HG02885 (cell line): ENCODE results near the gene CEP68.
"Not testable (repeated sequence)": the region's sequence is repeated elsewhere in the genome, so short reads cannot be mapped to it uniquely, and the experiment has no call there.

Experiments
- ATAC-seq: cut with Tn5 transposase; IDR thresholded peaks from one replicate; pipeline ENCODE4 v1.9.1; 2021; ENCODE audit warnings: mild to moderate bottlenecking; ENCODE audit not compliant: unreplicated experiment, poor library complexity

CEP68 gene

DNA sequence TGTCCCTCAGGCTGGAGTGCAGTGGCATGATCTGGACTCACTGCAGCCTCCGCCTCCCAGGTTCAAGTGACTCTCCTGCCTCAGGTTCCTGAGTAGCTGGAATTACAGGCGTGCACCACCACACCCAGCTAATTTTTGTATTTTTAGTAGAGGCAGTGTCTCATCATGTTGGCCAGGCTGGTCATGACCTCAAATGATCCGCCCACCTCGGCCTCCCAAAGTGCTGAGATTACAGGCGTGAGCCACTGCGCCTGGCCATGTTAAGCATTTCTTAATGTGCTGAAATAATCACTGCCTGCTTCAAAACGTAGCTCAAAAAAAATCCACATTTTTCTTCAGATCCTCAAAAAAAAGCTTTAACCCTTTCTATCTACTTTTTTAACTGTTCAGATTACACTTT, 69.2 kb downstream of the CEP68 start:
- not testable (repeated sequence) for ATAC-seq

DNA sequence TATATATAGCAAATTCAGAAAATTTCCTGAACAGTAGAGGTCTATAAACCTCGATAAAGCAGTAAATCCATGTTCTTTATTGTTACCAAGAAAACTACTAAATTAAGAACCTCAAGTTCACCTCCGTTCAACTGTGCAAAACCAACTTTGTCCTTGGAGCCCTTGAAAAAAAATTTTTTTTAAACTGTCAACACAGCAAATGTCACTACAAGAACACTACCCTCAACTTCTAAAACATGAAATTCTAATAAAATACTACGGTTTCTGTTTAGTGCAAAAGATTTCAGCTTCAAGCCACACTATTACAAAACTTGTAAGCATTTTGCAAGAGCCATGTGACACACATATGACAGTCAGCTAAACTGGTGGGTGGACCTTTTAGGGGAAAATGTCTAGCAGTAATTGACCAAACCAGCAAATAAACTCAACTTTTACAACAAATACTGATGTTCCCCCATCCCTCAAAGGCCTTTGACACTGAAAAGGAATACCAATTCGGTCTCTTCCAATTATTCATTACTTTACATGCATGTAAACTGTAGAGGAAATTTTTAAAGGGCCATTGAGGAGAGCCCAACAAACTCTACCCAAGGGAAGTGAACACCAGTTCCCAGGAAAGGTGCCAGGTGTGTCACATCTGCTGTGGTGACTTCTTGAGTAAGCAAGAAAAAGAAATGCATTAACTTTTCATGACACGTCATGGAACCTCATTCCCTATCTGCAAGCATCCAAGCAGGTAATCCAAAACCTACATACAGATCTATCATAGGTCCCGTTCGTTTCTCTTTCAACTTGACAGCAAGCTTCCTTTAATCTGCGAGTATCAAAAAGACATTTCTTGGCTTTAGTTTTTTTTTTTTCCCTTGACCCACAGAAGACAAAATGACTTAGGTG, 72.3 kb downstream of the CEP68 start:
- ATAC-seq = no peak

DNA sequence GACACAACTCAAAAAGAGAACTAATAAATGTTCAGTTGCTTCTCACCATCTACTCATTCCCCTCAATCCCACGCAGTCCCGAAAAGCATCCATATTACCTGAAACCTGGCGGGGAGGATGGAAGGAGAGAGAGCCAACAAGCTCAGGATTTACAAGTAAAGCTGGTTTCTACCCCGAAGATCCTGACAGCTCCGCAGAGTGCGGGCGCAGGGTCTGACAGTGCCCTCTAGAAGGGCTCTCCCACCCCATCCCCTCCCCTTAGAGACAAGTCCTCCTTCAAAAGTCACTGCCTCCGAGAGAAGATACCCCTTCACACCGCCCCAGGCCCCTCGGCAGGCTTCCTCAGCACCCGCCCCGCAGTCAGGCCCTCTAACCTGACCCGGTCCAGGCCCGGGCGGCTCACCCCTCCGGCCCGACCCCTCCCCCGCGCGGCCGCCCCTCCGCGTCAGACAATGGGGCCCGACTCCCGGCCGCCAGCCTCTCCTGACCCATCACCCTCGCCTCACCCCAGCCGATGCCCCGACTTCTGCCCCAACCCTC, 73.1 kb downstream of the CEP68 start:
- no peak for ATAC-seq

DNA sequence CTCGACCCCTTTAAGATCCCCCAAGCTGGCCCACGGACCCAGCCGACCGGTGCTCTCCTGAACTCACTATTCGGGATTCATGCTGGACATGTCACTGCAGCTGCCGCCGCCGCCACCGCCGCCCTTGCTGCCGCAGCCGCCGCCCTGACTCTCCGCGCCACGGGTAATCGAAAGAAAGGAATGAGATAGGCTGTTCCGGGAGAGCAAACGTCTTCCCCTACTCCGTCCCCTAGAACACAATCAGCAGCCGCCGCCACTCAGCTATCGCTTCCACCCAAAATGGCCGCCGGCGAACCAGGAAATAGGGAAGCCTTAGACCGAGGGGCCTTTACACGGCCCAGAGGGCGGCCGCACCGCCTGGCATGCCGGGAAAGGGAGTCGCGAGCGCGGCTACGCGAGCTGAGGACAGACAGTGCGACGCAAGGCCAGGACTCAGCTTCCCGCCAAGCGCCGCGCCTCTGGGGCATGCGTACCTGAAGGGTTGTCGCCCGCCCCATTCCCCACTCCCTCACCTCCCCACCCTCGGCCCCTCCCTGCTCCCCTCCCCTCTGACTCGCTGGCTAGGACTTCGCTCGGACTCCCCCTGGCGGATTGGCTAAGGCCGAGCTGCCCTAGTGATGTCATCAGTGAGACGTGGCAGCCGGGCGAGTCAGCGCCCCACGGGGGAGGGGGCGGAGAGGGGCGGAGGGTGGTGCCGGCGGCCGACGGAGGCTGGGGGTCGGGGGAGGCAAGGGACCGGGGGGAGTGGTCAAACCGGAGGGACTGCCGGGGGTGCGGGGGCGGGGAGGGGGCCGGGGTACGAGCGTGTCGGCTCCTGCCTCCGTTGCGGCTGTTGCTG, 73.8 kb downstream of the CEP68 start, which contains the start of gene RAB1A:
Gene RAB1A, minus strand, starts transcription at position 281 of the 838 bp plus-strand sequence. Its CDS starts 191 bp downstream, at position 90.
- ATAC-seq = peak; percentile 96

DNA sequence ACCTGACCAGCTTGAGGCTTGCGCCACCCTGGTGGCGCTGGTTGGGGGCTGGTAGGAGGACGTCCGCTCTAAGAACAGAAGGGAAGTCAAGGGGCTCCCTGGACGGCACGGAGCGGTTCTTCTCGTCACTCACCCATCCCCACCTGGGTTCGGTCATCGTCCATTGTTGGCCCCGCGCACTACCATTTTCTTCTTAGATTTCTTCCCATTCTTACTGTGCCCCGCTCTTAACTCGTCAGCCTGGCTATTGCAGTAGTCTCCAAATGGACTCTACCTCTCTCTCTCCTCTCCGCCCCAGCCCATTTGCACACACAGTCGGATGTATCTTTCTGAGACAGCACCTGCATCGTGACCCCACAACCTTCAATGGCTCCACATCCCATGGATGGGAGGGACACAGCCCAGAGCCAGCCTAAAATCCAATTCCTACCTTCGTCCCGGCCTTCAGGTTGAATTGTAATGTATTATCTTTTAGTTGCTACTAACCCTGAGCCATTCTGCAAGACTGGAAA, 74.5 kb downstream of the CEP68 start:
- peak; percentile 34 for ATAC-seq

DNA sequence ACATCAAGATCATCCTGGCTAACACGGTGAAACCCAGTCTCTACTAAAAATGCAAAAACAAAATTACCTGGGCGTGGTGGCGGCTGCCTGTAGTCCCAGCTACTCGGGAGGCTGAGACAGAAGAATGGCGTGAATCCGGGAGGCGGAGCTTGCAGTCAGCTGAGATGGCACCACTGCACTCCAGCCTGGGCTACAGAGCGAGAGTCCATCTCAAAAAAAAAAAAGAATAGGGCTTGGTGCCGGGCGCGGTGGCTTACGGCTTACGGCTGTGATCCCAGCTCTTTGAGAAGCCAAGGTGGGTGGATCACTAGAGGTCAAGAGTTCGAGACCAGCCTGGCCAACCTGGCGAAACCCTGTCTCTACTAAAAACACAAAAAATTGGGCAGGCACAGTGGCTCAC, 76.7 kb downstream of the CEP68 start:
- not testable (repeated sequence) for ATAC-seq

DNA sequence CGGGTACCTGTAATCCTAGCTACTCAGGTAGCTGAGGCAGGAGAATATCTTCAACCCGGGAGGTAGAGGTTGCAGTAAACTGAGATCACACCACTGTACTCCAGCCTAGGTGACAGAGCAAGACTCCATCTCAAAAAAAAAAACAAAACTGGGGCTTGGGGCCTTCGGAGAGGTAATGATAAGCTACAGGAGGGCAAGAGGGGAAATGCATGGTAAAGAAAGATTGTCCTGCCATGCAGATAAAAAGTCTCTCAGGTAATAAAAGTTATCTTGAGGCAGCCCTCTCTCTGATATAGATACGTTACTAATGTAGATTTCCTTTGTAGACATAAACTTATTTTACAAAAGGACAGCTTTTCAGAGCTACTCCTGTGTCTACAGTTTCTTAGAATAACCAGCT, 77.4 kb downstream of the CEP68 start:
- ATAC-seq = no peak

DNA sequence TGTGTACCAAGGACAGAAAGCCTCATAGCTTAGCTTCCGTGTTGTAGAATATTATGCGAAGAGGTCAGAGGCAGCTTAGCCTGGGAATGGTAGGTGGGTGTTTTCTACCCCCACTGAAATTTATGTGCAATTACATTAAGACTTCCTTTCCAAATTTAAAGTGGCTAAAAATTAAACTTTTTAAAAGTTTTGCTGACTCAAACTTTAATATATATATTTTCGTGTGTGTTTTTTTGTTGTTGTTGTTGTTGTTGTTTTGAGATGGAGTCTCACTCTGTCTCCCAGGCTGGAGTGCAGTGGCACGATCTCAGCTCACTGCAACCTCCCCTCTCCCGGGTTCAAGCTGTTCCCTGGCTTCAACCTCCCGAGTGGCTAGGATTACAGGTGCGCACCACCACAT, 77.9 kb downstream of the CEP68 start:
- no peak for ATAC-seq

DNA sequence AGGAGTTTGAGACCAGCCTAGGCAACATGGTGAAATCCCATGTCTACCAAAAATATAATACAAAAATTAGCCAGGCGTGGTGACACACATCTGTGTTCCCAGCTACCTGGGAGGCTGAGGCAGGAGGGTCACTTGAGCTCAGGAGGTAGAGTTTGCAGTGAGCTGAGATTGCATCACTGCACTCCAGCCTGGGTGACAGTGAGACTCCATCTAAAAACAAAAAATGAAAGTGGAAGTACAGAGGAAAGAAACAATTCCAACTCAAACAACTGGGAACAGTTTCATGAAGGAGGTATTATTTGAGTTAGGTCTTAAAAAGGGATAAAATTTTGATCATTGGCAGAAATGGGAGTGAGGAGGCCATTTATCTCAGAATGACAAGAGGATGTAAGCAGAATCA, 80.0 kb downstream of the CEP68 start:
- ATAC-seq = no peak
